RKO (cell line): ENCODE results near the gene NDUFB3.
"Not testable (repeated sequence)": the region's sequence is repeated elsewhere in the genome, so short reads cannot be mapped to it uniquely, and the experiment has no call there.

ENCODE experiments used
- DNase-seq: peaks from one replicate; pipeline ENCODE4 v3.0.0-alpha.2; 2016; ENCODE audit warnings: low spot score

Gene NDUFB3

GRCh38 chr2:201071479-201072200, at the start of gene NDUFB3, which contains the start of gene HYCC2:
Gene NDUFB3 (plus strand): TSS chr2:201072001. CDS start chr2:201078883, 6,882 bp downstream.
Gene HYCC2 (minus strand): TSS chr2:201071671. CDS start chr2:201024009, 47,662 bp downstream.
- peak; percentile 96 for DNase-seq

DNA sequence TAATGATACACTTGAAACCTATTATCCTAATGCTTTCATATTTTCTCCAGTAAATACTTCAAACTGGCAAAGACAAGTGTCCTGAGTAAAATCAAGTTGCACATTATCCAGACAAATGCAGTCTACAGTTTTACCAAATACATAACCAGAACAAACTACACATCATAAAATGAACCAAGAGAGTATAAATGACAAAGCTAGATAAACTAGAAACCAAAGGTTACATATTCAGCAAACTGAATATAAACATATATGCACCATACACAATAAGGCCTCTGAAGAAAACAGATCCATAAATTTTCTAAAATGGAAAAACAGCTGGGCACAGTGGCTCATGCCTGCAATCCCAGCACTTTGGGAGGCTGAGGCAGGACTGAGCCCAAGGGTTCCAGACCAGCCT, 47.3 kb upstream of the NDUFB3 start:
- DNase-seq = no peak

- DNase-seq = not testable (repeated sequence)
Observed at GRCh38 chr2:201034355-201034754, 37.4 kb upstream of the NDUFB3 start.

DNA sequence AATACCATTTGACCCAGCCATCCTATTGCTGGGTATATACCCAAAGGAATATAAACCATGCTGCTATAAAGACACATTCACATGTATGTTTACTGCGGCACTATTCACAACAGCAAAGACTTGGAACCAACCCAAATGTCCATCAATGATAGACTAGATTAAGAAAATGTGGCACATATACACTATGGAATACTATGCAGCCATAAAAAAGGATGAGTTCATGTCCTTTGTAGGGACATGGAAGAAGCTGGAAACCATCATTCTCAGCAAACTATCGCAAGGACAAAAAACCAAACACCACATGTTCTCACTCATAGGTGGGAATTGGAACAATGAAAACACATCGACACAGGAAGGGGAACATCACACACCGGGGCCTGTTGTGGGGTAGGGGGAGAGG, 33.4 kb upstream of the NDUFB3 start:
- not testable (repeated sequence) for DNase-seq

DNA sequence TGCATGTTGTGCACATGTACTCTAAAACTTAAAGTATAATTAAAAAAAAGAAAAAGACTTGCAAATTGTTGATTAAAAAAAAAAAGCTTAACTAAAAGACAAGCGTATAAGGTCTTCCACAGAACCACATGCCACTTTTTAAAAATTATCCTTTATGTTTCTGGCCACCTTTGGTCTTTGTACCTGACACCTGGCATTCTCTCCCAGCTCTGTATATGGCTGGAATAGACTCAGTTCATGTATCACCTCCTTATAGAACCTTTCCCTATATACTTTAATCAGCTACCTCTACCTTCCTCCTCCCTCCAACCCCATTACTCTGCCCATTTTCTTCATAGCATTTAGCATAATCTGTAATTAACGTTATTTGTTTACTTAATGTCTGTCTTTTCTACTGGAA, 32.9 kb upstream of the NDUFB3 start:
- DNase-seq = no peak

GRCh38 chr2:201040867-201041628, 30.8 kb upstream of the NDUFB3 start:
- DNase-seq = no peak

DNA sequence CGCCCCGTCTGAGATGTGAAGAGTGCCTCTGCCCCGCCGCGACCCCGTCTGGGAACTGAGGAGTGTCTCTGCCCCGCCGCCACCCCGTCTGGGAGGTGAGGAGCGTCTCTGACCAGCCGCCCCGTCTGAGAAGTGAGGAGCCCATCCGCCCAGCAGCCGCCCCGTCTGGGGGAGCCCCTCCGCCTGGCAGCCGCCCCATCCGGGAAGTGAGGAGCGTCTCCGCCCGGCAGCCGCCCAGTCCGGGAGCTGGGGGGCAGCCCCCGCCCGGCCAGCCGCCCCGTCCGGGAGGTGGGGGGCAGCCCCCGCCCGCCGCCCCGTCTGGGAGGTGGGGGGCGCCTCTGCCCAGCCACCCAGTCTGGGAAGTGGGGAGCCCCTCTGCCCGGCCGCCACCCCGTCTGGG, 29.4 kb upstream of the NDUFB3 start:
- DNase-seq = not testable (repeated sequence)

DNA sequence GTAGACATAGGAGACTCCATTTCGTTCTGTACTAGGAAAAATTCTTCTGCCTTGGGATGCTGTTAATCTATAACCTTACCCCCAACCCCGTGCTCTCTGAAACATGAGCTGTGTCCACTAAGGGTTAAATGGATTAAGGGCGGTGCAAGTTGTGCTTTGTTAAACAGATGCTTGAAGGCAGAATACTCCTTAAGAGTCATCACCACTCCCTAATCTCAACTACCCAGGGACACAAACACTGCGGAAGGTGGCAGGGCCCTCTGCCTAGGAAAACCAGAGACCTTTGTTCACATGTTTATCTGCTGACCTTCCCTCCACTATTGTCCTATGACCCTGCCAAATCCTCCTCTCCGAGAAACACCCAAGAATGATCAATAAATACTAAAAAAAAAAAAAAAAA, 28.8 kb upstream of the NDUFB3 start:
- DNase-seq = not testable (repeated sequence)

DNA sequence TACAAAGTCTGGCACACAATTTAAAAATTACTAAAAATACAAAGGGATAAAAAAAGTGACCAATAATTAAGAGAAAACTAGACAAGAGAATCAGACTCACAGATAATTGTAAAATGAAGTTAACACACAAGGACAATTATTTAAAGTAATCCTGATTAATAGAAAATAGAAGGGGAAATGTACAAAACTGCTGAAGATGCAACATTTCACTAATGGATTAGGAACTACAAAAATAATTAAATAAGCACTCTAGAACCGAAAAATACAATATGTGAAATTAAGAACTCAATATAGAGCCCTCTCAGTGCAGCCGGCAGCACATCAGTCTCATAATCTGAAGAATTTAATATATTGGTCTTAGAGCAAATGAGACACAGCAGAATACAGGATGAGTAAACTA, 24.9 kb upstream of the NDUFB3 start:
- no peak for DNase-seq

DNA sequence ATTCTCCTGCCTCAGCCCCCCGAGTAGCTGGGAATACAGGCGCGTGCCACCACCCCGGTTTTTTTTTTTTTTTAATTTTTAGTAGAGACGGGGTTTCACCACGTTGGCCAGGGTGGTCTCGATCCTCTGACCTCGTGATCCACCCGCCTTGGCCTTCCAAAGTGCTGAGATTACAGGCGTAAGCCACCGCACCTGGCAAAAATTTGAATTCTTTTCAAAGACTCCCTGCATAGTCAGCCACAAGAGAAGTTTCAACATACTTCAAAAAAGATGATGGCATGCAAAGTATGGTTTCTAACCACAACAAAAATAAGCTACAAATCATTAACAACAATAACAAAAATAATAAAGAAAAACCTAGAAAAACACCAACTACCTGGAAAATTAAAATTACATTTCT, 22.3 kb upstream of the NDUFB3 start:
- no peak for DNase-seq

DNA sequence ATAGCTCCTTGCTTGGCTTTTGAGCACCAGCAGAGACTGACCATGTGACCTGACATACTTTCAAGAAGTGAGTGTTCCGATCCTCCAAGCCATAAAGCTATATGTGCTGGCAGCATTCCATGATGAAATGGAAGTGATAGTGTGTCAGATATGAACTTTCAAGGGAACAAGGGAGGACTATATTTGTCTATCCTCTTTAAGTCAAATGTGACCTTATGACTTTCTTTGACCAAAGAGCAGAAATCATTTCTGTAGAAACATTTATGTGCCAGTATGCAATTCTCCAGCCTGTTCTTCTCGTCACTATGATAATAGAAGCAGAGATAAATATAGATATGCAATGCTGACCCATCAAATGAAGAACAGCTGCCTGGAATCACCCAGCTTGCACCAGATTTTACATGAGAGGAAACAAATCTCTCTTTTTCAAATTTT, 14.7 kb upstream of the NDUFB3 start:
- DNase-seq = no peak

DNA sequence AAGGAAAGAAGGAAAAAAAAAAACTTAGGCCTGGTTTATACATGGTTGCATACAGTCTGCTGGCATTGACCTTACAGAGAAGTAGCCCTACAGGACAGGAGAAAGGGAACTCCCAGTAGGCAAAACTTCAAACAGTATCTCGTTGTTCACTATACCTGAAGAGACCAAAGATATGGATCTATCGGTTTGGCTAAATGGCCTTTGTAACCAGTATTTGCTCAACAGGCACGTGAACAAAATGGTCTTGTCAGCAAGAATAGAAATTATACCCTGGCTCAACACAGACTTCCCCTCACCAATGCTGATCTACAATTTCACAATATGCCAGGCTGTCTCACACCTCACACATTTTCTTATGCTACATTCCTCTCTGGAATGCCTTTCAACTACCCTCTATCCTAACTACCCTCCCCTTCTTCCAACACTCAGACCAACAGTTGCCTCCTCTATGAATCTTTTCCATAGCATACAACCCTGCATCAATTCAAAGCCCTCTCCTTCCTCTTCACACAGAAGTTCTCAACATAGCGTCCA, 14.0 kb upstream of the NDUFB3 start:
- DNase-seq = no peak

DNA sequence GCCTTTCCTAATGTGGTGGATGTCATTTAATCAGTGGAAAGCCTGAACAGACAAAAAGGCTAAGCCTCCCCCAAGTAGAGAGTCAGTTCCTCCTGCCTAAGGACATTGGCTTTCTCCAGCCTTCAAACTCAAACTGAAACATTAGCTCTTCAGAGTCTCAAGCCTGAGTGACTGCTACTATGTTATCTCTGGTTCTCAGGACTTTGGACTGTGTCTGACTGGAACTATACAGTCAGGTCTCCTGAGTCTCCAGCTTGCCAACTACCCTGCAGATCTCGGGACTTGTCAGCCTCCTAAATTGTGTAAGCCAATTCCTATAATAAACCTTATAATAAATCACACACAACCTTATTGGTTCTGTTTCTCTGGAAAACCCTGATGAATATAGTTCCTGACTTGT, 12.9 kb upstream of the NDUFB3 start:
- DNase-seq = no peak

DNA sequence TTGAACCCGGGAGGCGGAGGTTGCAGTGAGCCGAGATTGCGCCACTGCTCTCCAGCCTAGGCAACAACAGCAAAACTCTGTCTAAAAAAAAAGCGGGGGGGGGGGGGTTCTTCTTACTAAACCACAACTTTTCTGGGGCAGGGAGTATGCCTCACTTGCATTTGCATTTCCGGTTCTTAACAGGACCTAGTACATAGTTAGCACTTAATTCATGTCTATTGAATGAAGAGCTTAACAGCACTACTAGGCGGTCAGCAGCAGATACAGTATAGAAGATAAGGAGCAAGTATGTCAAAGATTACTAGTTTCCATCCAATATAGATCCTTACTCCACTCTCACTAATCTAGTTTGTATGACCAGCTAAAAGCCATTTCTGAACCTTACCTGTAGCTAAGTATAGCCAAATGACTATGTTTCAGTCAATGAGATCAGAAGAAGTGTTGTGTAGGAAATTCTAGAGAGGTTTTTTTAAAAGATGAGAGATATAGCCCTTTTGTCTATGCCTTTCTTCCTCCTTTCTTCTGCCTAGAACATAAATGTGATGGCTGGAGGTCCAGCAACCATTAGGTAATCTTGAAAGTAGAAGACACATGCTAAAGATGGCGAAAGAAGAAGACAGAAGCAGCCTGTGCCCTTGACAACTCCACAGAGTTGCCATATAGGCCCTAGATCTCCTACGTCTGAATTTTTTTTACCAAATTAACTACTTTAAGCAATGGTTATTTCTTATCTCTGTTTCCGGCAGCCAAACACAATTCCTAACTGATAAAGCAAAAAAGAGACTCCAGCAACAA, 11.6 kb upstream of the NDUFB3 start:
- no peak for DNase-seq

DNA sequence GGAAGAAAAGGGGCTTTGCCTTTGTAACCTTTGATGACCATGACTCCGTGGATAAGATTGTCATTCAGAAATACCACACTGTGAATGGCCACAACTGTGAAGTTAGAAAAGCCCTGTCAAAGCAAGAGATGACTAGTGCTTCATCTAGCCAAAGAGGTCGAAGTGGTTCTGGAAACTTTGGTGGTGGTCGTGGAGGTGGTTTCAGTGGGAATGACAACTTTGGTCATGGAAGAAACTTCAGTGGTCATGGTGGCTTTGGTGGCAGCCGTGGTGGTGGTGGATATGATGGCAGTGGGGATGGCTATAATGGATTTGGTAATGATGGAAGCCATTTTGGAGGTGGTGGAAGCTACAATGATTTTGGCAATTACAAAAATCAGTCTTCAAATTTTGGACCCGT, 8.3 kb upstream of the NDUFB3 start:
- DNase-seq = not testable (repeated sequence)

GRCh38 chr2:201064797-201065329, 6.9 kb upstream of the NDUFB3 start:
- no peak for DNase-seq

- DNase-seq = peak; percentile 72
Observed at GRCh38 chr2:201070948-201071478, 788 bp upstream of the NDUFB3 start.

DNA sequence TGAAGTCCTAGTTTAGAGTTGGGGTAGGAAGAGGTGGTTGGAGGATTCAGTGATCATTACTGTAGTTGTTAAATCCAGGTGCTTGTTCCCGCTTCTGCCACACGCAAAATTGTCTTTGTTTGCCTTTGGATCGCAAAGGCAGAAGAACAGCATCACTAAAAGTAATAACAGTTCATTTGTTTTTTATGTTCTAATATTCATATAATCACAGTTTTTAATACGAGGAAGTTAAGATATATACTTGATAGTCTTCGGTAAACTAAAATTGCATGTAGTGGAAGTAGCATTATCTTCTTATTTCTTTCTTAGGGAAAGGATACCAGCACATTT, 365 bp downstream of the NDUFB3 start:
- peak; percentile 65 for DNase-seq

DNA sequence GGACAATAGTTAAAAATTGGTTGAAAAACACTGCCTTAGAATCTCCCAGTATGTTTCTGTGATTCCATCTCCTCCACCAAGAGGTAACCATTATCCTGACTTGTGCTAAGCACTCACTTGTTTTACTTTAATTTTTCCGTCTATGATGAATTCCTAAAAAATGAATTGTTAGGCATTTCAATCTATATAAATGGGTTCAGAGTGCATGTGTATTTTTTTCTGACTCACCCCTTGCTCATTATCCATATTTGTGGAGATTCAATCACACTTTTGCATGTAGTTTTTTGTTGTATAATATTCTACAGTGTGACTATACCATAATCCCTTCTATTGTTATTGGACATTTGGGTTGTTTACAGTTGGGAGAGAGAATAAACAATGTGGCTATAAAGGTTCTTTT, 1.3 kb downstream of the NDUFB3 start:
- peak; percentile 52 for DNase-seq

DNA sequence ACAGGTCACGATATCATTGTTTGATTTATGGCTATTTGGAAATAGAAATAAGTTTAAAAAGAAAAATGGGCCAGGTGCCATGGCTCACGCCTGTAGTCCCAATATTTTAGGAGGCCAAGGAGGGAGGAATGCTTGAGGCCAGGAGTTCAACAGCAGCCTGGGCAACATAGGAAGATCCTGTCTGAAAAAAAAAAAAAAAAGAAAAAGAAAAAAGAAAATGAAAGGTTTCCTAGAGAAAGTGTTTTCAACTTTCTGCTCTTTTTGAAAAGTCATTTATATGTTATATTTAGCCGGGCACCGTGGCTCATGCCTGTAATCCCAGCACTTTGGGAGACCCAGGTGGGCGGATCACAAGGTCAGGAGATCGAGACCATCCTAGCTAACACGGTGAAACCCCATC, 3.2 kb downstream of the NDUFB3 start:
- no peak for DNase-seq

- DNase-seq = no peak
Observed at GRCh38 chr2:201084863-201085262, 13.1 kb downstream of the NDUFB3 start.

GRCh38 chr2:201090574-201090973, 18.8 kb downstream of the NDUFB3 start:
- no peak for DNase-seq
